ENCODE data around the gene ZNF618.
"Not testable (repeated sequence)": the region's sequence is repeated elsewhere in the genome, so short reads cannot be mapped to it uniquely, and the experiment has no call there.

ZNF618 gene

GRCh38 chr9:113988385-113989016 lies 112.4 kb downstream of the ZNF618 start:
- no peak for DNase-seq (ENCODE audit: low read depth, low spot score)

GRCh38 chr9:113989017-113989713 lies 113.1 kb downstream of the ZNF618 start:
- DNase-seq (ENCODE audit: low read depth, low spot score): no peak

GRCh38 chr9:113989714-113990569 lies 113.8 kb downstream of the ZNF618 start:
- DNase-seq (ENCODE audit: low read depth, low spot score): no peak

GRCh38 chr9:113990570-113990907 lies 114.4 kb downstream of the ZNF618 start:
- DNase-seq (ENCODE audit: low read depth, low spot score): no peak

- DNase-seq (ENCODE audit: low read depth, low spot score): no peak
Observed at GRCh38 chr9:113990975-113991471, 114.9 kb downstream of the ZNF618 start.

GRCh38 chr9:113991714-113992113 lies 115.6 kb downstream of the ZNF618 start:
- DNase-seq (ENCODE audit: low read depth, low spot score): no peak

GRCh38 chr9:113992276-113992951 lies 116.3 kb downstream of the ZNF618 start:
- DNase-seq (ENCODE audit: low read depth, low spot score): no peak

GRCh38 chr9:113992994-113993393 lies 116.9 kb downstream of the ZNF618 start:
- no peak for DNase-seq (ENCODE audit: low read depth, low spot score)

- no peak for DNase-seq (ENCODE audit: low read depth, low spot score)
Observed at GRCh38 chr9:113993838-113994540, 117.9 kb downstream of the ZNF618 start.

GRCh38 chr9:113995401-113995800 lies 119.3 kb downstream of the ZNF618 start:
- DNase-seq (ENCODE audit: low read depth, low spot score): no peak

- no peak for DNase-seq (ENCODE audit: low read depth, low spot score)
Observed at GRCh38 chr9:113995963-113996362, 119.9 kb downstream of the ZNF618 start.

- no peak for DNase-seq (ENCODE audit: low read depth, low spot score)
Observed at GRCh38 chr9:113996531-113997001, 120.5 kb downstream of the ZNF618 start.

GRCh38 chr9:113997064-113997463 lies 121.0 kb downstream of the ZNF618 start:
- not testable (repeated sequence) for DNase-seq (ENCODE audit: low read depth, low spot score)

- DNase-seq (ENCODE audit: low read depth, low spot score): no peak
Observed at GRCh38 chr9:113997610-113998009, 121.5 kb downstream of the ZNF618 start.

- no peak for DNase-seq (ENCODE audit: low read depth, low spot score)
Observed at GRCh38 chr9:113998114-113998513, 122.0 kb downstream of the ZNF618 start.

- DNase-seq (ENCODE audit: low read depth, low spot score): no peak
Observed at GRCh38 chr9:113998525-113999255, 122.6 kb downstream of the ZNF618 start.

- no peak for DNase-seq (ENCODE audit: low read depth, low spot score)
Observed at GRCh38 chr9:113999256-114000062, 123.3 kb downstream of the ZNF618 start.

GRCh38 chr9:114000063-114000454 lies 124.0 kb downstream of the ZNF618 start:
- DNase-seq (ENCODE audit: low read depth, low spot score): no peak

GRCh38 chr9:114000671-114001409 lies 124.7 kb downstream of the ZNF618 start:
- DNase-seq (ENCODE audit: low read depth, low spot score): no peak
